ENCODE measurements around the gene PAX7.

- TF ChIP-seq CTCF (IDR thresholded peaks at IDR 0.05), result no peak
- TF ChIP-seq EZH2 (IDR thresholded peaks at IDR 0.05; ENCODE audit: borderline replicate concordance, insufficient read depth, low read depth, low read length, poor library complexity, severe bottlenecking), result no peak
Observed at GRCh38 chr1:18634276-18634675, 3.6 kb downstream of the PAX7 start.

All from B cell (primary cell).